ENCODE measurements around the gene MMADHC.
"Not testable (repeated sequence)": the region's sequence is repeated elsewhere in the genome, so short reads cannot be mapped to it uniquely, and the experiment has no call there.

The MMADHC gene

GRCh38 chr2:149597050-149597667 is 9.6 kb upstream of the MMADHC start:
- in situ Hi-C loops (cut with HindIII; ENCODE audit: low pct_ligation_motif_present, low pct_unique_long_range_greater_than_20kb, low sequenced_read_pairs), result no loop called here
- DNase-seq, result no peak

- in situ Hi-C loops (cut with HindIII; ENCODE audit: low pct_ligation_motif_present, low pct_unique_long_range_greater_than_20kb, low sequenced_read_pairs), result no loop called here
- no peak for DNase-seq
Observed at GRCh38 chr2:149596471-149596870, 8.9 kb upstream of the MMADHC start.

DNA sequence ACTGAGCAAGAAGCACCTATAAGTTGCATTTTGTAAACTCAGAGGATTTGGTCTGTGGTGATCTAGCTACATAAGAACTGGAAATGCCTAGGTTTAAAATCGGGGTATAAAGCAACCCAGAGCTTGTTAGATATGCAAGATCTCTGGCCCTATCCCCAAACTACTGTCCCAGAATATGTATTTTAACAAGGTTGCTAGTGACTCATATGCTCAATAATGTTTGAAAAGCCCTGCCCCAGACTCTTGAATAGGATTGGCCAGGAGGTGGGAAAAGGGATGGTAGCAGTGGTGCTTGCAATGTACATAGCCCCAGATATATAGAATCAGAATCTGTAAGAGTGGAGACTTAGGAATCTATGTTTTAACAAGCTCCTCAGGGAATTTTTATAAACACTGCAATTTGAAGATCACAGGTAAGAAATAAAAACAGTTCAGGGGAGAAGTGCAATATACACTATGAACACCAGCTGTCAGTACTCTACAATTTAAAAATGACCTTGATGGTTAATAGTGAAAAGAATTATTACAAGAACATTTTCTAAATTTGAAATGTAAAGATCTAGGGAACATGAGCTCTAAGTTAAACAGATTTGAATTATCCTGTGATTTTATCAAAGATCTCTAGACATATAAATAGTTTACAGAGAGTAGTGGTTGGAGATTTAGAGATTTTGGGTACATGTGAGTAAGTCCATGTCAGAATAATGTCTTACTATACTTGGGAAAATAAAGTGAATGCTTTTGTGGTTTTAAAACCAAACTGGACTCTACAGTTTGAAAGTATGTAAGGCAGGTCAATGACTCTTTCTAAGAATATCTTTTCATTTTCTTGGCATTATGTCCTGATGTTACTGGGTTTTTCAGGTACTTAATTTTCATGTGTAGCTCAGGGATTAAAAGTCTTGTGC is 7.7 kb upstream of the MMADHC start:
- peak; percentile 17 for DNase-seq
- in situ Hi-C loops (cut with HindIII; ENCODE audit: low pct_ligation_motif_present, low pct_unique_long_range_greater_than_20kb, low sequenced_read_pairs), result no loop called here

GRCh38 chr2:149594411-149594810 is 6.8 kb upstream of the MMADHC start:
- DNase-seq, result no peak
- in situ Hi-C loops (cut with HindIII; ENCODE audit: low pct_ligation_motif_present, low pct_unique_long_range_greater_than_20kb, low sequenced_read_pairs), result no loop called here

DNA sequence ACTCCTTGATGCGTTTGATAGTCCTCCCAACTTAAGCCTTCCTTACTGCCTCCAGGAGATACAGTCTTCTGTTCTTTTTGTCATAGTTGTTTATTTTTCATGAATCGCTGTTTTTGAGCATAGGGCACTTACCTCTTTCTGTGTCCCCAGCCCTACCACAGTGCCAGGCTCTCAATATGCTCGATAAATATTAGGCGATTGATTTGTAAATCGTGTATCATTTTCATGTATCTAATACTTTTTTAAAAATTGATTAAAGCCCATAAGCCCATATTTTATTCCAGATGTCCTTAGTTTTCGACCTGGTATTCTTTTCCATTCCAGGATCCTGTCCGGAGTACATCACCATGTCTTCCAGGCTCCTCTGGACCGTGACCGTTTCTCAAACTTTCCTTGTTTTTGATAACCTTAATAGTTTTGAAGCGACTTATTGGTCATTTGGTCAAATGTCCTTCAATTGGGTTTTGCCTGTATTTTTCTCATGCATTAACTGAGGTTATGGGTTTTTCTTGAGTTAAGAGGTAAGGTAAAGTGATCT is 444 bp upstream of the MMADHC start:
- no peak for DNase-seq
- in situ Hi-C loops (cut with HindIII; ENCODE audit: low pct_ligation_motif_present, low pct_unique_long_range_greater_than_20kb, low sequenced_read_pairs), result no loop called here

- in situ Hi-C loops (cut with HindIII; ENCODE audit: low pct_ligation_motif_present, low pct_unique_long_range_greater_than_20kb, low sequenced_read_pairs), result no loop called here
Observed at GRCh38 chr2:149586898-149587219, 716 bp downstream of the MMADHC start.

GRCh38 chr2:149586063-149586462 is 1.5 kb downstream of the MMADHC start:
- DNase-seq, result no peak
- in situ Hi-C loops (cut with HindIII; ENCODE audit: low pct_ligation_motif_present, low pct_unique_long_range_greater_than_20kb, low sequenced_read_pairs), result no loop called here

More at GRCh38 chr2:149586898-149587219, 716 bp downstream of the MMADHC start:
- no peak for DNase-seq

DNA sequence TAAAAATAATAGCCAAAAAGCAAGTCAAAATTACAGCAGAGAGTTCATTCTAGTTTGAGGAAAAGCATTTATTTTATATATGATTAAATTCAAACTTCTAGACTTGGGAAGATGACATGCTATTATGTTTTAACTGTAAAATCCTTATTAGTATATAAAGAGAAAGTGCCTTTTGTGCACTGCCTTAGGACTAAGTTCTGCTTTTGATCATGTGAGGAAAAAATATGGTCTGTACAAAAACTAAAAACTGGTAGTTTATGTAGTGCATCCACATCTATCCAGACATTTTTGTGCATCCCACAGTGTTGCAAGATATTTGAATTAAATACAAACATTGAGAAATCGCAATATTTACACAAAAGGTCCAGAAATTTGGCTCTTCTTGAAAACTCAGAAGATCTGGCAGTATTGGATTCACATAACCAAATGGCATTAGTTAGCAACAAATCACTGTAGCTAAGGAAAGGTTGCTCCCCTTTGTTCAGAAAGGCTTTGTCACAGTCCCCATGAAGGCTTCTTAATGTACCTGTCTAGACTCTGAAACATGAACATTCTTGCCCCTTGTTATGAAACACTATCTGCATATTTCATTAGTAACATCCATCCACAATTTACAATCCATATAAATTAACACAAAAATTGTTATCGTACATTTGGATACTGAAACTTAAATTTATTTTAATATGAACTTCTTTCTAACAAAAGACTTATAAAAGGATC is 2.2 kb downstream of the MMADHC start:
- in situ Hi-C loops (cut with HindIII; ENCODE audit: low pct_ligation_motif_present, low pct_unique_long_range_greater_than_20kb, low sequenced_read_pairs), result no loop called here
- no peak for DNase-seq

DNA sequence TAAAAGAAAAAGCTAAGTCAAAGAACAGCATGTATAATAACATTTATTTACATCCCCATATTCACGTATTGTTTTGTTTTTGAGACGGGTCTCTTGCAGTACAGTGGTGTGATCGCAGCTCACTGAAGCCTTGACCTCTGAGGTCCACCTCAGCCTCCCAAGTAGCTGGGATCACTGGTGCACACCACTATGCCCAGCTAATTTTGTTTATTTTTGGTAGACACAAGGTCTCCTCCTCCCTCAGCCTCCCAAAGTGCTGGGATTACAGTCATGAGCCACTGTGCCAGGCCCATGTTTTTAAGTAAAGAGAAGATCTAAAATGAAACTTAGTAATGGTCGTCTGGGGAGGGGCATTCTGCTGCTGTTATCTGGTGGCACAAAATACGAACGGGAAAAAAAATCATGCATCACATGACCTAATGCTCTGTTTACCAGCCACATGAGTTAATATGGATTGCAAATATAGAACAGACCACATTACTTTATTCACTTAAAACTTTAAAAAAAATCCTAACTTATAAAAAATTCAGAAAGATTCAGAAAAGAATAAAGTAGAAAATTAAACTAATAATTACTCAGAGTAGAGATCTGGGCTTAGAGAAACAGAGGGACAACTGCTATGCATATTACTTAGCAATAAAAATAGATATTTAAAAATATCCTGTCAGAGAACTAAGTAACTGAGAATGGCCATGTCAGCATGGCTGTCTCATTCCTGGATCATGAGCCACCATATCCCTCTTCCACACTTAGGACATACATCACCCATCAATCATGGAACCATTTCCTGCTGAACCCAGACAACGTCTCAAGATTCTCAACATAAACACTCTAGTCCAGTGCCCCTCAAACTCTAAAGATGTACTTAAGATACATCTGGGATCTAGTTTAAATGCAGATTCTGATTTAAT is 7.3 kb downstream of the MMADHC start:
- in situ Hi-C loops (cut with HindIII; ENCODE audit: low pct_ligation_motif_present, low pct_unique_long_range_greater_than_20kb, low sequenced_read_pairs), result no loop called here

GRCh38 chr2:149577269-149577668 is 10.3 kb downstream of the MMADHC start:
- in situ Hi-C loops (cut with HindIII; ENCODE audit: low pct_ligation_motif_present, low pct_unique_long_range_greater_than_20kb, low sequenced_read_pairs), result no loop called here
- DNase-seq, result no peak

More for the DNA sequence above, 7.3 kb downstream of the MMADHC start:
- DNase-seq, result no peak

GRCh38 chr2:149575752-149576151 is 11.8 kb downstream of the MMADHC start:
- in situ Hi-C loops (cut with HindIII; ENCODE audit: low pct_ligation_motif_present, low pct_unique_long_range_greater_than_20kb, low sequenced_read_pairs), result no loop called here
- DNase-seq, result no peak

DNA sequence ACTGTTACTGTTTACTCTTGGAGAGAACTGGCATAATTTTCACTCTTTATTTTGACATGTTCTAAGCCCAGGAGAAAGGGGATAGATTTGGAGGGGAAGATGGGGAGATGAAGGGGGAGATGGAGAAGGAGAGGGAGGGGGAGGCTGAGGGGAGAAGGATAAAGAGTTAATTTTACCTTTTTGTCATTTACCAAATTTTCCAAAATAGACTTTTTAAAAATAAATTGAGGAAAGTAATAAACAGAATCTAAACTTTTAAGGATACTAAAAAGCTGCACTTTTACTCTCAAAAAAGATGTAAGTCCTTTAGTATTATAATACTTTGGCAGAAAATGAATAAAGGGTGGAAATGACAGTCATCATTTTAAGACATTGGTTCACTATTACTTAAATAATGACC is 12.3 kb downstream of the MMADHC start:
- in situ Hi-C loops (cut with HindIII; ENCODE audit: low pct_ligation_motif_present, low pct_unique_long_range_greater_than_20kb, low sequenced_read_pairs), result no loop called here
- no peak for DNase-seq

GRCh38 chr2:149573760-149574159 is 13.8 kb downstream of the MMADHC start:
- DNase-seq, result peak; percentile 24
- in situ Hi-C loops (cut with HindIII; ENCODE audit: low pct_ligation_motif_present, low pct_unique_long_range_greater_than_20kb, low sequenced_read_pairs), result no loop called here

GRCh38 chr2:149572102-149572953 is 15.2 kb downstream of the MMADHC start:
- in situ Hi-C loops (cut with HindIII; ENCODE audit: low pct_ligation_motif_present, low pct_unique_long_range_greater_than_20kb, low sequenced_read_pairs), result no loop called here
- no peak for DNase-seq

DNA sequence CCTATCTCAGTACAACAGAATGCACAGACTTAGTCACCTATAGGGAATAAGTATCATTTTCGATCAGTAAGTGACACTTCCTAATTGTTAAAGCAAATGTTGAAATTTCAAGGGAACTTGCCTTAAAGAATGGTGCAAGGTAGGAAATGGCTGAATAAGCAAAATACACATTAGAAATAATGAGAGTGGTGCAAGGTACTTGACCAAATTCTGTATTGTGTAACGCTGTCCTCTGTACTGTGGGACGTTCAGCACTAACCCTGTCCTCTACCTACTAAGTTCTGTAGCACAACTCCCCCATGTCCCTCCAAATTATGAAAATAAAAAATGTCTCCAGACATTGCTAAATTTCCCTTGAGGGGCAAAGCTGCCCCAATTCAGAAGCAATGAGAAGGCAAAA is 19.4 kb downstream of the MMADHC start:
- DNase-seq, result no peak
- in situ Hi-C loops (cut with HindIII; ENCODE audit: low pct_ligation_motif_present, low pct_unique_long_range_greater_than_20kb, low sequenced_read_pairs), result no loop called here

DNA sequence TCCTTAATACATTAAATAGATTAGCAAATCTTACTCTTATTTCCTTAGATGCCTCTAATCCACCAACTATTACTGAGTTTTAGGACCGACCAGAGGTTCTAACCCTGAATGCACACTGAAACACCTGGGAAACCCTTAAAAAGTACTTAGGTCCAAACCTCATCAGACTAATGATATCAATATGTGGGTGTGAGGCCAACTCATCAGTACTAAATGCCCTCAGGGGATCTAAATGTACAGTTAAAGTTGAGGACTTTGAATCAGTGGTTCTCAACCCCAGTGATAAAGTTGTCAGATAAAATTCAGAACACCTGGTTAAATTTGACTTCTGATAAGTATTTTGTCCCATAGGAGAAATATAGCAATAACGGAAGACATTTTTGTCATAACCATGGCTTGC is 20.9 kb downstream of the MMADHC start:
- no peak for DNase-seq
- in situ Hi-C loops (cut with HindIII; ENCODE audit: low pct_ligation_motif_present, low pct_unique_long_range_greater_than_20kb, low sequenced_read_pairs), result no loop called here

GRCh38 chr2:149565625-149566024 is 21.9 kb downstream of the MMADHC start:
- DNase-seq; in situ Hi-C loops (cut with HindIII; ENCODE audit: low pct_ligation_motif_present, low pct_unique_long_range_greater_than_20kb, low sequenced_read_pairs): not testable (repeated sequence)
